GM12892 (cell line): ENCODE measurements around the gene SYTL2.

Experiments used
- POLR2A ChIP-seq: IDR thresholded peaks from 2 replicates; pipeline ENCODE4 v1.6.1; 2011; ENCODE audit warnings: low read depth, low read length, control low read depth
- TAF1 ChIP-seq: IDR thresholded peaks from 2 replicates; pipeline ENCODE4 v1.6.1; 2011; ENCODE audit warnings: low read depth, mild to moderate bottlenecking, control low read depth, low read length, borderline replicate concordance

DNA sequence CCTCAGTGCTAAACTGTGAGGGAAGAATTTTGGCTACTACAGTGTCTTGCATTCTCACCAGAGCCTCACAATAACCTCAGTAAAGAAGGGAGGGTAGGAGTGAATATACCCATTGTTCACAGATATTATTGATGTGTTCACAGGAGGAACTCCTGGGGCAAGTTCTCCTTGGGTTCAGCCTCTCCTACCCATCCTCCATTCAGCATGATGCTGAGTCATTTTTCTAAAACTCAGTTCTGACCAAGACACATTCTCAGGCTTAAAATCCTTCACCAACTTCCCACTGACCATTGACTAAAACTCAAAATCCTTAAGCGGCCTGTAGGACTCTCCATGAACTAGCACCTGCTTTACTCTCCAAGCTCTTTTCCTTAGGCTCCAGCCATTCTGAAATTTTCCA lies 48.7 kb downstream of the SYTL2 start:
- TF ChIP-seq POLR2A = no peak
- TF ChIP-seq TAF1 = no peak
